Vagina (tissue), 2 donors: Measurements from ENCODE around the gene LRTM1. TPM values are rescaled to one million over a fixed set of nuclear protein-coding genes. Genes with fewer than 3 reads are reported as not detected.

Source experiments
- DNase-seq, 2 donors: peaks; one replicate each; pipeline ENCODE4 v3.0.0-alpha.2; 2017; ENCODE audit errors: extremely low spot score in 2 of 2
- H3K27ac ChIP-seq: fragments of 200-600 bp; sonication (generic); one replicate; pipeline ENCODE4 v1.5.1; 2019
- H3K27me3 ChIP-seq: fragments of 200-600 bp; sonication (generic); one replicate; pipeline ENCODE4 v1.5.1; 2019
- H3K36me3 ChIP-seq, 2 donors: fragments of 200-600 bp; sonication (generic); one replicate each; pipeline ENCODE4 v1.5.1; 2017 to 2019
- H3K4me1 ChIP-seq: fragments of 200-600 bp; sonication (generic); one replicate; pipeline ENCODE4 v1.5.1; 2019
- H3K4me3 ChIP-seq, 2 donors: fragments of 200-600 bp; sonication (generic); 1 replicate in 1 of 2; 2 replicates in 1 of 2; pipeline ENCODE4 v1.5.1; 2016 to 2019
- H3K9me3 ChIP-seq: fragments of 200-600 bp; sonication (generic); one replicate; pipeline ENCODE4 v1.5.1; 2019
- CTCF ChIP-seq, 3 experiments: fragments of 450-650 bp in 2 of 3; fragments of 200-600 bp in 1 of 3; sonication (generic) in 1 of 3; IDR thresholded peaks; one replicate each; pipeline ENCODE4 v1.5.1; 2017 to 2019; ENCODE audit warnings: antibody characterized with exemption in 3 of 3, mild to moderate bottlenecking in 2 of 3, moderate library complexity in 2 of 3
- POLR2A ChIP-seq, 2 donors: fragments of 450-650 bp; IDR thresholded peaks; one replicate each; pipeline ENCODE4 v1.6.1; 2017; ENCODE audit warnings: antibody characterized with exemption in 2 of 2, mild to moderate bottlenecking in 2 of 2, moderate library complexity in 2 of 2
- POLR2AphosphoS5 ChIP-seq, 2 donors: sonication (generic); formaldehyde crosslinking; IDR thresholded peaks; one replicate each; pipeline ENCODE4 v1.9.0; 2017; ENCODE audit warnings: antibody characterized with exemption in 2 of 2, mild to moderate bottlenecking in 2 of 2, low read depth in 1 of 2; ENCODE audit not compliant: insufficient read depth in 1 of 2
- intact Hi-C: fragments of 100-400 bp; cut with DNase I; formaldehyde crosslinking; loops from one replicate; pipeline ENCODE4 v1.15.1; 2023
- total RNA-seq: library from RNA; depleted of rRNA; stranded (reverse); fragments of >200 nt; gene quantifications from one replicate; pipeline ENCODE4 v1.2.3, GENCODE V29; 2016

The LRTM1 gene
- not detected for total RNA-seq

- no peaks in the 10 kb centered on the region for H3K9me3 ChIP-seq
- H3K27me3 ChIP-seq, result no peaks in the 10 kb centered on the region
- intact Hi-C loops, result no loop called here
- no peak within 1 kb of the TSS for H3K4me3 ChIP-seq
- TF ChIP-seq POLR2A (IDR thresholded peaks at IDR 0.05) (no peak), POLR2AphosphoS5 (IDR thresholded peaks at IDR 0.05; ENCODE audit: insufficient read depth in 1 of 2, low read depth in 1 of 2) (no peak), CTCF (IDR thresholded peaks at IDR 0.05) (no peak)
- H3K4me1 ChIP-seq, result no peaks in the 10 kb centered on the region
- H3K27ac ChIP-seq, result no peak within 1 kb of the TSS
- DNase-seq, result no peak
- H3K36me3 ChIP-seq, result no peaks in the 10 kb centered on the region
Measured at GRCh38 chr3:54928046-54928770, at the start of gene LRTM1. LRTM1 (minus strand) TSS chr3:54928059; CDS start chr3:54927911, 148 bp downstream.

GRCh38 chr3:54977439-54977838 lies 49.6 kb upstream of the LRTM1 start:
- DNase-seq, result no peak
- H3K4me3 ChIP-seq, result no peak overlapping the region
- H3K9me3 ChIP-seq, result no peaks in the 10 kb centered on the region
- intact Hi-C loops, result no loop called here
- H3K27me3 ChIP-seq, result no peaks in the 10 kb centered on the region
- no peaks in the 10 kb centered on the region for H3K4me1 ChIP-seq
- H3K36me3 ChIP-seq, result no peaks in the 10 kb centered on the region
- TF ChIP-seq POLR2AphosphoS5 (IDR thresholded peaks at IDR 0.05; ENCODE audit: insufficient read depth in 1 of 2, low read depth in 1 of 2) (no peak), POLR2A (IDR thresholded peaks at IDR 0.05) (no peak), CTCF (IDR thresholded peaks at IDR 0.05) (no peak)
- H3K27ac ChIP-seq, result no peak overlapping the region

GRCh38 chr3:54970895-54971294 lies 43.0 kb upstream of the LRTM1 start:
- TF ChIP-seq CTCF (IDR thresholded peaks at IDR 0.05), result no peak
- no peak for TF ChIP-seq POLR2AphosphoS5 (IDR thresholded peaks at IDR 0.05; ENCODE audit: insufficient read depth in 1 of 2, low read depth in 1 of 2)
- TF ChIP-seq POLR2A (IDR thresholded peaks at IDR 0.05), result no peak
- Histone ChIP-seq H3K36me3 (no peaks in the 10 kb centered on the region), H3K4me1 (no peaks in the 10 kb centered on the region), H3K4me3 (no peak overlapping the region), H3K27ac (no peak overlapping the region), H3K27me3 (no peaks in the 10 kb centered on the region), H3K9me3 (no peaks in the 10 kb centered on the region)
- no peak for DNase-seq
- intact Hi-C loops, result no loop called here

- H3K36me3 ChIP-seq, result no peaks in the 10 kb centered on the region
- intact Hi-C loops, result no loop called here
- H3K4me1 ChIP-seq, result no peaks in the 10 kb centered on the region
Measured at GRCh38 chr3:54969652-54970051, 41.8 kb upstream of the LRTM1 start.

More at GRCh38 chr3:54969652-54970051, 41.8 kb upstream of the LRTM1 start:
- no peak for TF ChIP-seq POLR2A (IDR thresholded peaks at IDR 0.05)
- TF ChIP-seq CTCF (IDR thresholded peaks at IDR 0.05), result no peak
- no peak for TF ChIP-seq POLR2AphosphoS5 (IDR thresholded peaks at IDR 0.05; ENCODE audit: insufficient read depth in 1 of 2, low read depth in 1 of 2)
- Histone ChIP-seq H3K27ac (no peak overlapping the region), H3K27me3 (no peaks in the 10 kb centered on the region), H3K9me3 (no peaks in the 10 kb centered on the region), H3K4me3 (no peak overlapping the region)
- DNase-seq, result no peak
